Measurements from ENCODE around the gene NSG2. TPM values are rescaled to one million over a fixed set of nuclear protein-coding genes. Genes with fewer than 3 reads are reported as not detected.

The NSG2 gene
- total and polyA plus RNA-seq, 2 of the 4 experiments (the other 2 are of a cell fraction): not detected

- no peaks in the 10 kb centered on the region for H4K20me1 ChIP-seq (ENCODE audit: insufficient read depth, low read length)
- no peaks in the 10 kb centered on the region for H3K4me1 ChIP-seq (ENCODE audit: control insufficient read depth, insufficient read depth, low read length)
- H2BK5ac ChIP-seq (ENCODE audit: low read depth, low read length, poor library complexity, severe bottlenecking): no peak overlapping the region
- H4K91ac ChIP-seq (ENCODE audit: insufficient read depth, low read depth, low read length): no peak overlapping the region
- no peak overlapping the region for H2BK15ac ChIP-seq (ENCODE audit: low read depth, low read length)
- ATAC-seq (ENCODE audit: low read depth): no peak
- ChIA-PET CTCF (interaction anchor here (0.8 to 1.0 kb wide), 2 partner anchors 267 to 1334 kb away, joined by 4 to 6 read pairs; no protein-coding TSS in a partner anchor), POLR2A (ENCODE audit: unreplicated experiment) (no interaction called here)
- H3K18ac ChIP-seq (ENCODE audit: low read depth, low read length): no peak overlapping the region
- H3K9ac ChIP-seq (ENCODE audit: low read depth, low read length): no peak overlapping the region
- no peak overlapping the region for H2AK5ac ChIP-seq (ENCODE audit: low read depth, low read length)
- BruUV-seq (replicated peaks): no TSS peak
- H3K4ac ChIP-seq (ENCODE audit: low read depth, low read length): no peak overlapping the region
- H4K8ac ChIP-seq (ENCODE audit: low read depth in 2 of 2, low read length in 2 of 2): no peak overlapping the region
- H3K4me3 ChIP-seq (ENCODE audit: insufficient read depth, low read depth, low read length): no peak overlapping the region
- H2BK20ac ChIP-seq (ENCODE audit: low read depth, low read length): no peak overlapping the region
- H3K79me1 ChIP-seq (ENCODE audit: low read depth in 1 of 2, low read length in 2 of 2): no peaks in the 10 kb centered on the region
- H2BK120ac ChIP-seq (ENCODE audit: low read depth, low read length): no peak overlapping the region
- no peaks in the 10 kb centered on the region for H3K9me1 ChIP-seq (ENCODE audit: insufficient read depth, low read length)
- dilution Hi-C loops (cut with HindIII; ENCODE audit: low sequenced_read_pairs, unreplicated experiment): no loop called here
- H2AFZ ChIP-seq (replicated peaks; ENCODE audit: low read length, poor library complexity): no peak overlapping the region
- no peak overlapping the region for H3K14ac ChIP-seq (replicated peaks; ENCODE audit: low read depth, low read length)
- DNase-seq: no peak
- no CpG with 5 or more reads among the region's 6 CpGs for WGBS, 2 experiments (ENCODE audit: extremely low coverage in 2 of 2, insufficient read length in 1 of 2)
- no peak overlapping the region for H3K4me2 ChIP-seq (ENCODE audit: low read depth, low read length)
- no peak overlapping the region for H3K23ac ChIP-seq (ENCODE audit: low read depth, low read length)
- in situ Hi-C loops (cut with MboI; ENCODE audit: low sequenced_read_pairs): no loop called here
- H4K5ac ChIP-seq (ENCODE audit: low read depth, low read length): no peak overlapping the region
- H3K9me3 ChIP-seq (ENCODE audit: control insufficient read depth, insufficient read depth, low read length): no peaks in the 10 kb centered on the region
- no peaks in the 10 kb centered on the region for H3K27me3 ChIP-seq (ENCODE audit: control insufficient read depth, insufficient read depth, low read length)
- H3K27ac ChIP-seq (ENCODE audit: insufficient read depth, low read length): no peak overlapping the region
- H3K36me3 ChIP-seq (ENCODE audit: control insufficient read depth, insufficient read depth, low read length): no peaks in the 10 kb centered on the region
- no peak overlapping the region for H2AK9ac ChIP-seq (replicated peaks; ENCODE audit: low read depth, low read length, poor library complexity)
- H3K56ac ChIP-seq (ENCODE audit: extremely low read depth, insufficient read depth, low read length): no peak overlapping the region
- intact Hi-C loops (cut with micrococcal nuclease): loop anchor here (1.0 kb wide), 1 partner anchor 268 kb away; no protein-coding TSS in a partner anchor
- TF ChIP-seq MXI1 (IDR thresholded peaks at IDR 0.05; ENCODE audit: borderline replicate concordance, low read depth, low read length) (no peak), MAZ (IDR thresholded peaks at IDR 0.05; ENCODE audit: borderline replicate concordance, low read depth, low read length) (no peak), BHLHE40 (IDR thresholded peaks at IDR 0.05; ENCODE audit: low read depth, low read length) (no peak), FOS (IDR thresholded peaks at IDR 0.05; ENCODE audit: low read depth, low read length) (no peak), USF2 (IDR thresholded peaks at IDR 0.05; ENCODE audit: low read depth, low read length) (no peak), CEBPB (IDR thresholded peaks at IDR 0.05; ENCODE audit: low read depth, low read length) (no peak), RCOR1 (IDR thresholded peaks at IDR 0.05; ENCODE audit: insufficient replicate concordance, low read length) (no peak), POLR2A (IDR thresholded peaks at IDR 0.05; ENCODE audit: low read depth, low read length) (no peak), RAD21 (IDR thresholded peaks at IDR 0.05; ENCODE audit: low read length) (no peak), NFE2L2 (IDR thresholded peaks at IDR 0.05; ENCODE audit: low read depth, low read length) (no peak), SMC3 (IDR thresholded peaks at IDR 0.05; ENCODE audit: low read depth, low read length) (no peak), ELK1 (IDR thresholded peaks at IDR 0.05; ENCODE audit: borderline replicate concordance, low read depth, low read length) (no peak), RFX5 (IDR thresholded peaks at IDR 0.05; ENCODE audit: low read depth, low read length) (no peak), CHD1 (IDR thresholded peaks at IDR 0.05; ENCODE audit: low read depth, low read length) (no peak), MAFK (IDR thresholded peaks at IDR 0.05; ENCODE audit: low read depth, low read length) (no peak)
These were observed 846 bp upstream of the NSG2 start for GRCh38 chr5:174044466-174045254.
